GM19328 (cell line): ENCODE results near the gene CERK.
"Not testable (repeated sequence)": the region's sequence is repeated elsewhere in the genome, so short reads cannot be mapped to it uniquely, and the experiment has no call there.

ENCODE experiments used
- ATAC-seq: cut with Tn5 transposase; IDR thresholded peaks from one replicate; pipeline ENCODE4 v1.9.1; 2021; ENCODE audit warnings: mild to moderate bottlenecking, moderate library complexity; ENCODE audit not compliant: unreplicated experiment

Gene CERK

DNA sequence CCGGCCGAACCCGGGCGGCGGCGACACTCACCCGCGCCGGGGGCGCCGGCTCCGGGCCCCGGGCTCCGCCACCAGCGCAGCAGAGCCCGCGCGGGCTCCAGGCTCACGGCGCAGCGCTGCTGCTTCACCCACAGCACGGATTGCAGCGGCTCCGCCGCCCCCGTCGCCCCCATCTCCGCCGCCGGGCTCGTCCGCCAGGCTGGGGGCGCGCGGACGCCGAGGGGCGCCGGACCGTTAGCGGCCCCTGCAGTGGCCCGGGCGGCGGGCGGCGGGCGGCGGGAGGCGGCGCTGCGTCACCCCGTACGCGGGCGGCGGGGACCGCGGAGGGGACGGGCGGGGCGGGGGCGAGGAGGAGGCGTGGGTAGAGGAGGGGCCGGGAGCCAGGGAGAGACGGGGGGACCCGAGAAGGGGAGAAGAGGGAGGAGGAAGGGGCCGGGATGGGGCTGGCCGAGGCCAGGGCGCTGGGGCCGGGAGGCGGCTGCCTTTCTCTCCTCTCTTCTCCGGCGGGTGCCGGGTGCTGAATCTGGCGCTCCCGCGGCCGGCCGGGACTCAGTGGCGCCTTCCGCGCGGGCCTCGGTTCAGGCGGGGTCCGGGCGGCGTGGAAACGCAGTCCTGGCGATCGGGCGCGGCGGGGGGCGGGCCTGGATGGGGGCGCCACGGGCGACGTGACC, at the start of gene CERK:
Gene CERK (minus strand): TSS at position 277 of the 671 bp plus-strand sequence. CDS start 104 bp downstream, at position 173.
- ATAC-seq, result peak; percentile 42

DNA sequence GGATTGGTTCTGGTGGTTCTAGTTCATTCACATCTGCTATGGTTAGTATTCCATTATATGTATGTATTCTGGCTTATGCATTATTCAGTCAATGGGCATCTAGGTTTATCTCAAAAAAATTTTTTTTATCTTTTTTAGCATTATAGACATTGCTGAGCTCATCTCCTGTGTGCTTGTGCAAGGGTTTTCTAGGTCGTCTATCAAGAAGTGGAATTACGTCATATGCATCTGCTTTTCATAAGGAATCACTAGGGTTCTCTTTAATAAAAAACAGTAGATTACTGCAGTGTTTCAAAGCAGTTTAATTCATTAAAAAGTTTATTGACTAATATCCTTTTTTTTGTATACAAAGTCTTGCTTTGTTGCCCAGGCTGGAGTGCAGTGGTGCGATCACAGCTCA, 45.7 kb upstream of the CERK start:
- ATAC-seq, result no peak

- not testable (repeated sequence) for ATAC-seq
Observed at GRCh38 chr22:46782200-46782599, 44.1 kb upstream of the CERK start.

DNA sequence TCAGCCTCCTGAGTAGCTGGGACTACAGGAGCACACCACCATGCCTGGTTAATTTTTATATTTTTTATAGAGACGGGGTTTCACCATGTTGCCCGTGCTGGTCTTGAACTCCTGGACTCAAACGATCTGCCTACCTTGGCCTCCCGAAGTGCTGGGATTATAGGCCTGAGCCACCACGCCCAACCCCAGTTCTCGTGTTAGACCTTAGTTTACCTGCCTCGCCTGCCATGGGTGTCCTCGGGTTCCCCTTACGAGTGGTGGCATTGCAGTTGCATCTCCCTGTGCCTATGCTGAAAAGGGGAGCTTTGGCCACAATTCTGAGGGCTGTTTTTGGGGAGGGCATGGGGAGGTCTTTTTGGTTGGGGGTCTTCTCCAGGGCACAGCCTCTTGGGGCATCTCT, 43.2 kb upstream of the CERK start:
- no peak for ATAC-seq

GRCh38 chr22:46780453-46780852, 42.4 kb upstream of the CERK start:
- ATAC-seq, result no peak

DNA sequence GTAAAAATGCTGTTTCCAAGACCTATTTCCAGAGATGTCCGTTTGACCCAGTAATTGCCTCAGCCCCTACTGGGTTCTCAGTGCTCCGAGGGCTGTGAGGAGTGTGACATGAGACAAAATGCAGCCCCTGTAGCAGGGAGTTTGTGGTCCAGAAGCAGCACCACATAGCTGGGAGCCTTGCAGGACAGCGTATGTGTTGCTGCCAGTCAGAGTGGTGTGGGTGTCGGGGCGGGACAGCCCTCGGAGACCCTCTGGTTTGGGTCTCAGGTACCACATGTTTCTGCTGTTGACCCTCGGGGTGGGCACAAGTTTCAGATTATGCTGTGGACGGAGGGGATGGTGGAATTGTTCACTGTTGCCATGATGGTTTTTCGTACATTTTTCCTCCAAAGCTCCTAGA, 41.6 kb upstream of the CERK start:
- ATAC-seq, result no peak

DNA sequence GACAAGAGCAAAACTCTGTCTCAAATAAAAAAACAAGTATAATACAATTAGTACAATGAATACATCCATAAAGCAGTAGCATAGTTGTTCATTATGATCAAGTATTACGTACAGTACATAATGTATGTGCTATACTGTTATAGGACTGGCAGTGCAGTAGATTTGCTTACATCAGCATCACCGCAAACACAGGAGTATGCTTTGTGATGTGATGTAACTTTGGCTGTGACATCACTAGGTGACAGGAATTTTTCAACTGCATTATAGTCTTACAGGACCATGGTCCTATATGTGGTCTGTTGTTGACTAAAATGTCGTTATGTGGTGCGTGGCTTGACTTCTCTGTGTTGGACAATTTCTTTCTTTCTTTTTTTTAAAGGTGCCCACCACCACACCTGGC, 41.0 kb upstream of the CERK start:
- ATAC-seq, result no peak

GRCh38 chr22:46777609-46777970, 39.5 kb upstream of the CERK start:
- no peak for ATAC-seq

- ATAC-seq, result no peak
Observed at GRCh38 chr22:46776876-46777608, 39.0 kb upstream of the CERK start.

GRCh38 chr22:46775850-46776826, 38.1 kb upstream of the CERK start:
- ATAC-seq, result no peak

DNA sequence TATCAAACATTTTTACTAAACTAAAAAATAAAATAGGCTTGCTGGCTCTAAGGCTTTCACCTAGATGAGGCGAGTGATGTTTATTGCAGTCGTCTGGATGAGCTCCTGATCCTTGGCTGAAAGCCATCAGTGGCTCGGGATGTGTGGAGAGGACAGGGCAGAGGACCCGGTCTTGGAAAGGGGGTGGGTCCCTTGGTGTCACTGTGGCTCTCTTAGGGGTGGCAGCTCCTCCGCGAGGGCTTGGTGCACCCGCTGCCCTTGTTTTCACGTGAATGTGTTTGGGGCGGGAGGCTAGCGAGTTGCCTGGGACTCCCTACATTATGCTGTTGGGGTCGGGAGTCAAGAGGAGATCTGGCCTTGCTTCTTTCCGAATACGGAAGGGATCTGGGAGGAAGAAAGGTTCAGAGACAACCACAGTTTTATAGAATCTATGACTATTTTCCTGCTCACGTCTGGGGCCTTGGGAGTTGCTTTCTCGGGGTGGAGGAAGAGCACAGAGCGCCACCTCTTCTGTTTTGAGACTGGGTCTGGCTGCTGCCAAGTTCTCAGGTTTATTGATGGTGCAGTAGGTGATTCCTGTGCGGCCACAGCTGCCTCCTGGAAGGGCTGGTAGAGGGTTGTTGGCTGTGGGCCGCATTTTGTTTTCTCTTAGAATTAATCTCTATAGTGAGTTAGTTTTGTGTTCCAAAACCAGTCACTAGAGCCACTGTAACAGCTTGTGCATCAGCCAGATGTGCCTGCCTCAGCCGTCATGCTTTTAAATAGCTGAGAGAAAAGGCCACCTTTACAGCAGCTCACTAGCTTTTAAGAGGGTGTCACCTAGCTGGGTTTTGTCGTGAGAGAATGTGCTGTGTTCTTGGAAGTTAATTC, 37.2 kb upstream of the CERK start:
- ATAC-seq, result no peak

DNA sequence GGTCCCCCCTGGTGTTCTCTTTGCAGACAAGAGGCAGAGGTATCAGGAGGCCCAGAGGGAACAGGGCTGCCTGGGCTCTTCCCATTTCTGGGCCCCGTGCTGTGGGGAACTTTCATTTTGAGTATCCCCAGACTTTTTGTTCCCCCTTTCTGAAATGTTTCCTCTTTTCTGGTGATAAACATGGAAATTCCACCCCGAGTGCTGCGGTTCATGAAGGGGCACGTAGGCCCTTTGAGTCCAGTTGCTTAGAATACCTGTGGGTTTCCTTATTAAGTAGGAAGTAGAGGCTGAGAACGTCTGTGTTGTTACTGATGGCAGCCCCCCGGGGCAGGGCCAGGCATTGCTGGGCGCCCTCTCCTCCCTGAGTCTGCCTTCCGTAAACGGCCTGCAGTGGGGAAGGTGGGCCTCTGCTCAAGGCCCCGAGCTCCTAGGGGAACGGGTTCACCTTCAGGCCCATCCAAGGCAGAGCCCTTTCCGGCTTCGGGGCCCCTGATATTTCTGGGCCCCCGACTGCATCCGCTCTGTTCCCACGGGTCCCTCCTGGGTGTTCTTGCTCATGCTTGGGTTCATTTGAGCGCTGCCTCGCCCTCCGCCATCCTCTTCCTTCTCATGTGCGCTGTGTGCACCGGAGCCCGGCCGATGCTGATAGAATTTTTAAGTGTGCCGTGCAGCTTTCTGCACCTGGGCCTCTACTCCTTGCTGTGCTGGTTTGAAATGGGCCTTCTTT, 36.4 kb upstream of the CERK start:
- ATAC-seq, result no peak

DNA sequence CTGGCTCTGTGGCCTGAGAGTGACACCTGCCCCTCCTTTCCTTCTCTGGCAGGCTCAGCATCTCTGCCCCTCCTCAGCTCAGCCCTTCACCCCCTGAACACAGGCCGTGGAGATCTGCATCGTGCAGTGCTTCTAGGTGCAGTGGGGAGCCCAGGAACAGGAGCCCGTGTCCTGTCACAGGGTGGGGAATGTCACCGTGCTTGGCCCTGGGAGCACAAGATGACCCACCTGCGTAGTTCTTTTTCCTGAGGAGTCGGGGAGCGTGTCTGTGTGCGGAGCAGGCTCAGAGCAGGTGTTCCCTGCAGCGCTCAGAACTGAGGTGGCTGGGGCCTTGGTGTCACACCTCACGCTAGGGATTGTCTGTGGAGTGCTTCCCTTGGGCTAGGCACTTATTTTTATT, 35.0 kb upstream of the CERK start:
- no peak for ATAC-seq

DNA sequence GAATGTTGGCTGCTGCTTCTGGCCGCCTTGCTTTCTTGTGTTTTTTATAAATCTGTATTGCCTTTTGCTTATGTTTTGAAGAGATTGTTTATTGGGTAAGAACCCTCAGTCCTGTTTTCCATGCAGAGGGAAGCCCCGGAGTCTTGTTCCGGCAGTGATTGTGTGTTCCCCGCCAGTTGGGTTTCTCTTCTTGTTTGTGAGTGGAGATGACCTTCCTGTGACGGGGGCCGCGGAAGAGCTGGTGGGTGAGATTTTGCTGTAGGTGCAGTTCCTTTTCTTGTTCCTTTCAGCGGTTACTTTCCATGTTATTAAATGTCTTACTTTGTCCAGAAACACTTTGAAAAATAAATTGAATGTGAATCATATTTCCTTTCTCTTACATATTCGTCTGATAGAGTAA, 32.7 kb upstream of the CERK start:
- no peak for ATAC-seq

DNA sequence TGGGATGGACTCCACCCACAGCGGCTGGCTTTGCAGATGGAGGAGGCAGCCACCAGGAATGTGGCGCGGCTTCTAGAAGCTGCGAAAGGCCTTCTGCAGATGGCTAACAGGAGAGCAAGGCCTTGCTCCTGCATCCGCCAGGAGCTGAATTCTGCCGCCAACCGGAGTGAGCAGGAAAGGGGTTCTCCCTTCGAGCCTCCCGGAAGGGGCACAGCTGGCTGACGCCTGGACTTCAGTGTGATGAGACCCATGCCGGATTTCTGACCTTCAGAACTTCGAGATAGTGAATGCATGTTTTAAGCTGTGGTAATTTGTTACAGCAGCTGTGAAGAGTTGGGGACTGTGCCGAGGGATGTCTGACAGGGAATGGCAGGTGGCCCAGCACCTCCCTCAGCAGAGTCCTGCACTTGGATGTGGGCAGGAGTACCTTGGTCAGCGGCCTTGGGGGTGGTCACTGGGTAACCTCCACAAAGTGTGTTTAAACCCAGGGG, 32.1 kb upstream of the CERK start:
- ATAC-seq, result no peak

GRCh38 chr22:46769706-46770105, 31.7 kb upstream of the CERK start:
- no peak for ATAC-seq

- ATAC-seq, result no peak
Observed at GRCh38 chr22:46769191-46769675, 31.2 kb upstream of the CERK start.

DNA sequence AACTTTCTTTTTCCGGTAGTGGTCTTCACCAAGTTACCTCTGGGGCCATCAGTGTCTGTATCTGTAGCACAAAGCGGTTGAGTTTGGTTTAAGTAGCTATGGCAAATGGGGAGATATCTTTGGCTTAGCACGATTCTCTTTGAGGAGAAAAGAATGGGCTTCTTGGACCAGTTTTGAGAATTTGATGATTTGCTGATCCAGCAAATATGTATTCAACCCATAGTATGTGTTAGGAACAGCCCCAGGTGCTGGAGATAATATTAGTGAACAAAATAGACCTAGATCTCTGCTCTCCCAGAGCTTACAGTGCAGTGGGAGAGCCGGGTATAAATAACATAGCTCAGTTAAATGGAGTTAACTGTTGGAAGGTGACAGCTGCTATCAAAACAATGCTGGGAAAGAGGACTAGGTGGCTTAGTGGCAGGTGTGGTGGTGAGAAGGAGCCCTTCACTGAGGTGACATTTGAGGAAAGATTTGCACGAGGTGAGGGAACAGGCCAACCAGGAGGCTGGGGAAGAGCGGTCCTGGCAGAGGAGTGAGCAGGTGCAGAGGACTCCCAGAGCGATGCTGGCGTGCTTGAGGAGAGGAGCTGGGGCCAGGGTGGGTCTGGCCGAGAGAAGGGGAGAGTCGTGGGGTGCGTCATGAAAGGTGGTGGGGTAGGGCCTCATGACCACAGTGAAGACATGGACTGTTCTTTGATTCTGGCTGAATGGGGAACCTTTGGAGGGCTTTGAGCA, 29.4 kb upstream of the CERK start:
- no peak for ATAC-seq

DNA sequence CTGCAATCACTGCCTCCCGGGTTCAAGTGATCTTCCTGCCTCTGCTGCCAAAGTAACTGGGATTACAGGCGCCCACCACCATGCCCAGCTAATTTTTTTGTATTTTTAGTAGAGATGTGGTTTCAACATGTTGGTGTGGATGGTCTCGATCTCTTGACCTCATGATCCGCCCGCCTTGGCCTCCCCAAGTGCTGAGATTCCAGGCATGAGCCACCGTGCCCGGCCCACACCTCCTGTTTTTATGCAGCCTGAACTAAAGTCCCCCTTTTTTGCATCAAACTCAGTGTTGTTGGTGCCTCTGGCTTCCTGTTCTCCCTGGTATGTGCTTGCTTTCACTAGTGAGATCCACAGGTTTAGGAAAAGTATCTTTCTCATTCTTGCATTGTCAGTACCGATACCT, 28.6 kb upstream of the CERK start:
- ATAC-seq, result no peak
